ENCODE results near the gene ABCD3. TPM values are rescaled to one million over a fixed set of nuclear protein-coding genes. Genes with fewer than 3 reads are reported as not detected.

The ABCD3 gene
- total and polyA plus RNA-seq, 2 of the 13 experiments (the other 11 are each of a cell fraction or from before 2014, with no cell fraction given), result 27.5 to 166 TPM

DNA sequence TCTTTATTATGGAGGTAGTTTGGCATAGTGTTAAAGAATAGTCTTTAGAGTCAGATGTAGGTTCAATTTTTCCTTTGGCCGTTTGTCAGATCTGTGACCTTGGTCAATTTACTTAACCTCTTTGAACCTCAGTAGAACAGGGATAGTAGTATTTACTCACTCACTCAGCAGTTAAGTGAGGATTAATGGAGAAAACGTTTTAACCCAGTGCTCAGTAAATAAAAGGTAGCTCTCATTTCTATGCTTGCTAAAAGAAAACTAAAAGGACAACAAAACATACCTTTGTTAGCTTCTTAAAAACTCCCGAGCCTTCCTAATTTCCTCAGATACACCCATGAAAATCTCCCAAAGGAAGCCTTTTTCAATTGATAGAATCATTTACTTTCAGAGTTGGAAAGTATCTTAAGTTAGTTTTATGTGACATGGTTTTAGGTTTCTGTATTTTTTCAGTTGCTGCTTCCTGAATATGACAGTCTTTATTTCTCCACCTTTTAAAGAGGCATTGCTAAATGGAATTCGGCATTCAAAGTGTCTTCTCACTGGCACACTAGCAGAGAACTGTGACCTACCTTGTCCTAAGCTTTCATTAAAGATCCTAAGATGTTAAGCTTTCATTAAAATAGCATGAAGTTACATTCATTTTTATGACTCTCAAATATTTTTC, 7.8 kb downstream of the ABCD3 start (continued):
- TF ChIP-seq, protein P1, sequence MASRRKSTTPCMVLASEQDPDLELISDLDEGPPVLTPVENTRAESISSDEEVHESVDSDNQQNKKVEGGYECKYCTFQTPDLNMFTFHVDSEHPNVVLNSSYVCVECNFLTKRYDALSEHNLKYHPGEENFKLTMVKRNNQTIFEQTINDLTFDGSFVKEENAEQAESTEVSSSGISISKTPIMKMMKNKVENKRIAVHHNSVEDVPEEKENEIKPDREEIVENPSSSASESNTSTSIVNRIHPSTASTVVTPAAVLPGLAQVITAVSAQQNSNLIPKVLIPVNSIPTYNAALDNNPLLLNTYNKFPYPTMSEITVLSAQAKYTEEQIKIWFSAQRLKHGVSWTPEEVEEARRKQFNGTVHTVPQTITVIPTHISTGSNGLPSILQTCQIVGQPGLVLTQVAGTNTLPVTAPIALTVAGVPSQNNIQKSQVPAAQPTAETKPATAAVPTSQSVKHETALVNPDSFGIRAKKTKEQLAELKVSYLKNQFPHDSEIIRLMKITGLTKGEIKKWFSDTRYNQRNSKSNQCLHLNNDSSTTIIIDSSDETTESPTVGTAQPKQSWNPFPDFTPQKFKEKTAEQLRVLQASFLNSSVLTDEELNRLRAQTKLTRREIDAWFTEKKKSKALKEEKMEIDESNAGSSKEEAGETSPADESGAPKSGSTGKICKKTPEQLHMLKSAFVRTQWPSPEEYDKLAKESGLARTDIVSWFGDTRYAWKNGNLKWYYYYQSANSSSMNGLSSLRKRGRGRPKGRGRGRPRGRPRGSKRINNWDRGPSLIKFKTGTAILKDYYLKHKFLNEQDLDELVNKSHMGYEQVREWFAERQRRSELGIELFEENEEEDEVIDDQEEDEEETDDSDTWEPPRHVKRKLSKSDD (CRISPR knock-in tag; IDR thresholded peaks at IDR 0.05; ENCODE audit: low read depth), result no peak
- peak; percentile 61 for TF ChIP-seq HDAC1 (CRISPR knock-in tag; IDR thresholded peaks at IDR 0.05)
- no peak for TF ChIP-seq RFX1 (IDR thresholded peaks at IDR 0.05)
- TF ChIP-seq, protein P2, sequence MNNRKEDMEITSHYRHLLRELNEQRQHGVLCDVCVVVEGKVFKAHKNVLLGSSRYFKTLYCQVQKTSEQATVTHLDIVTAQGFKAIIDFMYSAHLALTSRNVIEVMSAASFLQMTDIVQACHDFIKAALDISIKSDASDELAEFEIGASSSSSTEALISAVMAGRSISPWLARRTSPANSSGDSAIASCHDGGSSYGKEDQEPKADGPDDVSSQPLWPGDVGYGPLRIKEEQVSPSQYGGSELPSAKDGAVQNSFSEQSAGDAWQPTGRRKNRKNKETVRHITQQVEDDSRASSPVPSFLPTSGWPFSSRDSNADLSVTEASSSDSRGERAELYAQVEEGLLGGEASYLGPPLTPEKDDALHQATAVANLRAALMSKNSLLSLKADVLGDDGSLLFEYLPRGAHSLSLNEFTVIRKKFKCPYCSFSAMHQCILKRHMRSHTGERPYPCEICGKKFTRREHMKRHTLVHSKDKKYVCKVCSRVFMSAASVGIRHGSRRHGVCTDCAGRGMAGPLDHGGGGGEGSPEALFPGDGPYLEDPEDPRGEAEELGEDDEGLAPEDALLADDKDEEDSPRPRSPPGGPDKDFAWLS (CRISPR knock-in tag; IDR thresholded peaks at IDR 0.05; ENCODE audit: borderline replicate concordance), result no peak
- TF ChIP-seq ZFX (CRISPR knock-in tag; IDR thresholded peaks at IDR 0.05; ENCODE audit: low read depth), result no peak
- TF ChIP-seq, protein P3, sequence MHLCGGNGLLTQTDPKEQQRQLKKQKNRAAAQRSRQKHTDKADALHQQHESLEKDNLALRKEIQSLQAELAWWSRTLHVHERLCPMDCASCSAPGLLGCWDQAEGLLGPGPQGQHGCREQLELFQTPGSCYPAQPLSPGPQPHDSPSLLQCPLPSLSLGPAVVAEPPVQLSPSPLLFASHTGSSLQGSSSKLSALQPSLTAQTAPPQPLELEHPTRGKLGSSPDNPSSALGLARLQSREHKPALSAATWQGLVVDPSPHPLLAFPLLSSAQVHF (CRISPR knock-in tag; IDR thresholded peaks at IDR 0.05), result no peak
- TF ChIP-seq CREB1 (IDR thresholded peaks at IDR 0.05), result no peak
- peak; percentile 79 for TF ChIP-seq CREB1 (CRISPR knock-in tag; IDR thresholded peaks at IDR 0.05)
- TF ChIP-seq, protein P4, sequence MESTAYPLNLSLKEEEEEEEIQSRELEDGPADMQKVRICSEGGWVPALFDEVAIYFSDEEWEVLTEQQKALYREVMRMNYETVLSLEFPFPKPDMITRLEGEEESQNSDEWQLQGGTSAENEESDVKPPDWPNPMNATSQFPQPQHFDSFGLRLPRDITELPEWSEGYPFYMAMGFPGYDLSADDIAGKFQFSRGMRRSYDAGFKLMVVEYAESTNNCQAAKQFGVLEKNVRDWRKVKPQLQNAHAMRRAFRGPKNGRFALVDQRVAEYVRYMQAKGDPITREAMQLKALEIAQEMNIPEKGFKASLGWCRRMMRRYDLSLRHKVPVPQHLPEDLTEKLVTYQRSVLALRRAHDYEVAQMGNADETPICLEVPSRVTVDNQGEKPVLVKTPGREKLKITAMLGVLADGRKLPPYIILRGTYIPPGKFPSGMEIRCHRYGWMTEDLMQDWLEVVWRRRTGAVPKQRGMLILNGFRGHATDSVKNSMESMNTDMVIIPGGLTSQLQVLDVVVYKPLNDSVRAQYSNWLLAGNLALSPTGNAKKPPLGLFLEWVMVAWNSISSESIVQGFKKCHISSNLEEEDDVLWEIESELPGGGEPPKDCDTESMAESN (CRISPR knock-in tag; conservative IDR thresholded peaks at IDR 0.05), result no peak
- TF ChIP-seq NFE2L2 (IDR thresholded peaks at IDR 0.05; ENCODE audit: low read length), result peak; percentile 30; the same call in 1 of the 2 replicates
- peak; percentile 91 for TF ChIP-seq MBD4 (IDR thresholded peaks at IDR 0.05; ENCODE audit: borderline replicate concordance, low read length)
- TF ChIP-seq, protein P5, sequence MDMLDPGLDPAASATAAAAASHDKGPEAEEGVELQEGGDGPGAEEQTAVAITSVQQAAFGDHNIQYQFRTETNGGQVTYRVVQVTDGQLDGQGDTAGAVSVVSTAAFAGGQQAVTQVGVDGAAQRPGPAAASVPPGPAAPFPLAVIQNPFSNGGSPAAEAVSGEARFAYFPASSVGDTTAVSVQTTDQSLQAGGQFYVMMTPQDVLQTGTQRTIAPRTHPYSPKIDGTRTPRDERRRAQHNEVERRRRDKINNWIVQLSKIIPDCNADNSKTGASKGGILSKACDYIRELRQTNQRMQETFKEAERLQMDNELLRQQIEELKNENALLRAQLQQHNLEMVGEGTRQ (IDR thresholded peaks at IDR 0.05; ENCODE audit: low read depth, low read length), result no peak
- TF ChIP-seq, protein P5 (CRISPR knock-in tag; IDR thresholded peaks at IDR 0.05; ENCODE audit: borderline replicate concordance), result no peak
- TF ChIP-seq SMAD3 (CRISPR knock-in tag; IDR thresholded peaks at IDR 0.05), result no peak
- TF ChIP-seq ZNF572 (CRISPR knock-in tag; IDR thresholded peaks at IDR 0.05), result no peak
- no peak for TF ChIP-seq ZNF788 (CRISPR knock-in tag; IDR thresholded peaks at IDR 0.05; ENCODE audit: borderline replicate concordance)

Data from HepG2 (cell line).